OCI-LY7 (cell line): ENCODE results near the gene FAM174B. TPM values are rescaled to one million over a fixed set of nuclear protein-coding genes. Genes with fewer than 3 reads are reported as not detected.

Source experiments
- BruUV-seq: library from RNA; stranded (reverse); fragments of 400-500 nt; replicated peaks from 2 replicates; lab custom pipeline; 2021; lab: Mats Ljungman, UMichigan
- CTCF ChIA-PET: fragments of 300-600 bp; sonication (Branson Sonifier 250); formaldehyde crosslinking; loops from one replicate; lab custom pipeline; 2022; ENCODE audit warnings: antibody characterized with exemption; ENCODE audit not compliant: unreplicated experiment; lab: Charles Lee
- POLR2A ChIA-PET: fragments of 300-600 bp; sonication (Branson Sonifier 250); formaldehyde crosslinking; loops from one replicate; lab custom pipeline; 2022; ENCODE audit warnings: antibody characterized with exemption; lab: Charles Lee
- DNase-seq: peaks from one replicate; pipeline ENCODE4 v3.0.0-alpha.2; 2015; ENCODE audit warnings: low spot score
- H2AFZ ChIP-seq: fragments of 200-600 bp; sonication (generic), shearing (Covaris generic); 2 replicates; pipeline ENCODE4 v1.6.1; 2014; ENCODE audit warnings: mild to moderate bottlenecking, antibody characterized with exemption, low read length, moderate library complexity
- H3K27ac ChIP-seq: fragments of 200-600 bp; sonication (generic); 2 replicates; pipeline ENCODE4 v1.5.1; 2014; ENCODE audit warnings: mixed run types, low read depth, mild to moderate bottlenecking, moderate library complexity, low read length, inconsistent platforms; ENCODE audit not compliant: poor library complexity, severe bottlenecking
- H3K36me3 ChIP-seq: fragments of 200-600 bp; sonication (generic); 2 replicates; pipeline ENCODE4 v1.6.1; 2014; ENCODE audit warnings: mild to moderate bottlenecking, antibody characterized with exemption, low read length, moderate library complexity, mixed read lengths; ENCODE audit not compliant: insufficient read depth
- H3K4me1 ChIP-seq: fragments of 200-600 bp; sonication (generic); 2 replicates; pipeline ENCODE4 v1.5.1; 2014; ENCODE audit warnings: mild to moderate bottlenecking, low read length; ENCODE audit not compliant: insufficient read depth, poor library complexity, severe bottlenecking
- H3K4me2 ChIP-seq: fragments of 200-600 bp; sonication (generic); 2 replicates; pipeline ENCODE4 v1.6.1; 2014; ENCODE audit warnings: mild to moderate bottlenecking, low read length
- H3K4me3 ChIP-seq: fragments of 200-600 bp; sonication (generic); 2 replicates; pipeline ENCODE4 v1.5.1; 2014; ENCODE audit warnings: mild to moderate bottlenecking, low read depth, low read length; ENCODE audit not compliant: poor library complexity, severe bottlenecking
- H3K79me2 ChIP-seq: fragments of 200-600 bp; sonication (generic); 2 replicates; pipeline ENCODE4 v1.6.1; 2016; ENCODE audit warnings: low read depth, mild to moderate bottlenecking, low read length, moderate library complexity, mixed read lengths; ENCODE audit not compliant: insufficient read depth
- H3K9me2 ChIP-seq: fragments of 200-600 bp; sonication (generic); 2 replicates; pipeline ENCODE4 v1.6.1; 2016; ENCODE audit warnings: mild to moderate bottlenecking, low read length, mixed read lengths; ENCODE audit not compliant: insufficient read depth
- H3K9me3 ChIP-seq: fragments of 200-600 bp; sonication (generic); 2 replicates; pipeline ENCODE4 v1.6.1; 2014; ENCODE audit warnings: mild to moderate bottlenecking, mixed run types, low read length, mixed read lengths
- H4K20me1 ChIP-seq: fragments of 200-600 bp; sonication (generic); 2 replicates; pipeline ENCODE4 v1.6.1; 2014; ENCODE audit warnings: mild to moderate bottlenecking, antibody characterized with exemption, low read length, moderate library complexity, mixed read lengths; ENCODE audit not compliant: insufficient read depth
- EZH2phosphoT487 ChIP-seq: fragments of 200-600 bp; sonication (generic); IDR thresholded peaks from 2 replicates; pipeline ENCODE4 v1.6.1; 2018; ENCODE audit warnings: low read depth, borderline replicate concordance, mild to moderate bottlenecking, mixed run types, antibody characterized with exemption, low read length, moderate library complexity, mixed read lengths
- intact Hi-C: fragments of 100-400 bp; cut with micrococcal nuclease; formaldehyde crosslinking; loops from one replicate; pipeline ENCODE4 v1.10.0; 2022; ENCODE audit not compliant: unreplicated experiment
- total RNA-seq, 2 experiments: library from RNA; depleted of rRNA in 1 of 2; stranded (reverse); fragments of >200 nt in 1 of 2; shearing (Covaris generic) in 1 of 2; gene quantifications; 2 replicates each; pipeline ENCODE4 v1.2.3, GENCODE V29; 2014 to 2022
- TF ChIP-seq, protein P1 (sequence below): fragments of 200-600 bp; sonication (generic); conservative IDR thresholded peaks from 2 replicates; pipeline ENCODE4 v1.5.1; 2014; ENCODE audit warnings: mild to moderate bottlenecking, antibody characterized with exemption, low read length, moderate library complexity, mixed read lengths

FAM174B gene
- total RNA-seq, 2 experiments from 2014 or later, result 1.3 to 24.4 TPM

DNA sequence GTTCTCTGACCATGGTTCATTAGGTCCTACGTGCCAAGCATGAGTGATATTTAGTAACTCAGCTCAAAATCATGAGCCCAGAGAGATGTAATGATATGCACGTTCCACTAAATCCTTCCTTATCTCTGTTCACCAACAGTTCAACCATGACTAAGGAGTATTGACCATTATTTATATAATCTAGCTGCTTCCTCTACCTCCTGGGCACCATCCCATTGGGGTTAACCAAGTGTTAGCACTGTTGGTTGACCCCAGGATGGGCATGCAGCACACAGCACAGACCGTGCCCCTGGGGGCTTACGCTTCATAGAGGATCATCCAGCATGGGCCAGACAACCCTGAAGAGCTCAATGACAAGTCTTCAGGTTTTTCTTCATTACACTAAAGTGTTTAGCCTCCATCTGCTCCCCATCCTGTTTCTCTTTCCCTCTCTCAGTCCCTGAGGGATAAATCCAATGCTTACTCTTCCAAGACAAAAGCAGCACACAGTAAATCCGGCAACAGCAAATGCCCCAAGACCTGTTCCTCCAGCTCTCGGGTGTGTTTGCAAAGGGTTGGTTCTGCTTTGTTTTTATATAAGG, 10.4 kb downstream of the FAM174B start:
- POLR2A ChIA-PET, result no interaction called here

DNA sequence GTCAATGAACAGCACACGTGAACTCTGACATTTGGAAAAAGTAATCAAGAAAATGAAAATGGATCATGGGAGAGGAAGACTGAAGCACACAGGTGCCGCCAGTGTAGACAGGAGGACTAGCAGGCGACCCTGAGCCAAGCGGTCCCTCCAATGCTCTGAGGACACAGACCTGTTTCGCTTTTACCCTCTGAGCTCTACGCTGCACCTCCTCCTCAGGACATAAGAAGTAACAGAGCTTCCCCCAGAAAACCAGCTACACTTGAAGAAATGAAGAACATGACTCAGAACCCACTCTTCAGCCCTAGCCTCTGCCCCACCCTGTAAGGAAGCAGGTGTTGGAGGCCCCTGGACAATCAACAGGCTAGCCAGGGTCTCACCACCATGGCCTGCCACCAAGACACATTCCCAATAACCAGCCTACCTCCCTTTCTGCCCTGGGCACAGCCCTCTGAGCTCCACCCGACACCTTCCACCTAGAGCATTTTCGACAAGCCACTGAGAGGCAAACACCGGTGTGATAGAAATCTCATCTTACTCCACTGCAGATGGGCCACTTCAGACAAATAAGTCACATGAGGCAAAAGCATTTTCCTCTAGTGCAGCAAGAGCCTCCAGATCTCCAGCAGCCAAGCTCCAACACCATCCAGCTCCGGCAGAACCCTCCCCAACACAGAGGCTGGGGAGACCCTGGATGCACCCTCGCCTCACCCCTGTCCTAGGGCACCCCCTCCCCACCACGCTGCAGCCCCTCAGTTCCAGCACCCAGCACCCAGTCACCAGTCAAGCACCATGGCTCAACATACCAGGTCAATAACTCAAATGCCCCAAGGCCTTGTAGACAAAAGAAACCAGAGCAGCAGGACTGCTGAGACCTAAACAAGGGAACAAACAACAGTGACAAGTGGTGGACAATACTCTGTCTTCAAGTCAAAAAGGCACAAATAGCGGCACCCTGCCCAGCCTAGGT, 11.4 kb downstream of the FAM174B start:
- no peak for TF ChIP-seq EZH2phosphoT487
- intact Hi-C loops, result no loop called here
- Histone ChIP-seq H3K4me1 (no peaks in the 10 kb centered on the region), H3K9me2 (no peaks in the 10 kb centered on the region), H3K9me3 (no peaks in the 10 kb centered on the region), H3K36me3 (no peaks in the 10 kb centered on the region), H2AFZ (no peak overlapping the region), H3K27ac (no peak overlapping the region), H3K4me2 (no peak overlapping the region), H4K20me1 (no peaks in the 10 kb centered on the region), H3K79me2 (no peaks in the 10 kb centered on the region), H3K4me3 (no peak overlapping the region)
- no peak for DNase-seq
- BruUV-seq, result no TSS peak
- ChIA-PET POLR2A (no interaction called here), CTCF (no interaction called here)

More for the DNA sequence above, 10.4 kb downstream of the FAM174B start:
- Histone ChIP-seq H2AFZ (no peak overlapping the region), H3K9me3 (no peaks in the 10 kb centered on the region), H3K4me3 (no peak overlapping the region), H3K4me2 (no peak overlapping the region), H3K36me3 (no peaks in the 10 kb centered on the region), H3K4me1 (no peaks in the 10 kb centered on the region), H4K20me1 (no peaks in the 10 kb centered on the region), H3K9me2 (no peaks in the 10 kb centered on the region), H3K27ac (no peak overlapping the region), H3K79me2 (no peaks in the 10 kb centered on the region)
- no TSS peak for BruUV-seq
- CTCF ChIA-PET, result no interaction called here
- DNase-seq, result no peak
- TF ChIP-seq, protein P1, sequence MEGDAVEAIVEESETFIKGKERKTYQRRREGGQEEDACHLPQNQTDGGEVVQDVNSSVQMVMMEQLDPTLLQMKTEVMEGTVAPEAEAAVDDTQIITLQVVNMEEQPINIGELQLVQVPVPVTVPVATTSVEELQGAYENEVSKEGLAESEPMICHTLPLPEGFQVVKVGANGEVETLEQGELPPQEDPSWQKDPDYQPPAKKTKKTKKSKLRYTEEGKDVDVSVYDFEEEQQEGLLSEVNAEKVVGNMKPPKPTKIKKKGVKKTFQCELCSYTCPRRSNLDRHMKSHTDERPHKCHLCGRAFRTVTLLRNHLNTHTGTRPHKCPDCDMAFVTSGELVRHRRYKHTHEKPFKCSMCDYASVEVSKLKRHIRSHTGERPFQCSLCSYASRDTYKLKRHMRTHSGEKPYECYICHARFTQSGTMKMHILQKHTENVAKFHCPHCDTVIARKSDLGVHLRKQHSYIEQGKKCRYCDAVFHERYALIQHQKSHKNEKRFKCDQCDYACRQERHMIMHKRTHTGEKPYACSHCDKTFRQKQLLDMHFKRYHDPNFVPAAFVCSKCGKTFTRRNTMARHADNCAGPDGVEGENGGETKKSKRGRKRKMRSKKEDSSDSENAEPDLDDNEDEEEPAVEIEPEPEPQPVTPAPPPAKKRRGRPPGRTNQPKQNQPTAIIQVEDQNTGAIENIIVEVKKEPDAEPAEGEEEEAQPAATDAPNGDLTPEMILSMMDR, result no peak
- no peak for TF ChIP-seq EZH2phosphoT487
- intact Hi-C loops, result no loop called here

DNA sequence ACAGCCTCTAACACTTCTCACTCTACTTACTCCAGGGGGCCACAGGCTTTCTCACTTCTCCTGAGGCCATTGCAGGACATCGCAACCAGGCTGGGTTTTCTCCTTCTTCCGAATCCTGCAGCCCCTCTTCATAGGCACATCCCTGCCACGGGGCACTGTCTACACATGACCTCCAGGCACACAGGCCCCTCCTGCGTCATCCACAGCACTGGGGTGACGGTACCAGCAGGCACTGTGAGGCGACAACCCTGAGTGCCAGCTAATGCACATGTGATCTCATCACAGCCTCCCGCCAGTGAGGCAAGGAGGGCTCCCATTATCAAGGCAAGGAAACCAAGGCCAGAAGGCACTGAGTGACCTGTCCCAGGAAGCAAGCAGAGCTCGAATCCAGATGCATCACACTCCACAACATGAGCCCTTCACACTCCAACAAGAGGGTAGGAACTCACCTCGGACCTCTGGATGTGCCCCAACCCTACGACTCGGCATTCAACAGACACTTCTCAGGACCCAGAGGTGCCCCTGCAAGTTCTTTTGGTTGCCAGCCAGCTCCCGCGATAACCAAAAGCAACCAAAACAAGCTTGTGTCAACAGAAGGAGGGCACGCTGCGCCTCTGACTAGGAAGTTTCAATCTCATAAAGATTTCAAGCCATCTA, 16.7 kb downstream of the FAM174B start:
- no peaks in the 10 kb centered on the region for H3K79me2 ChIP-seq
- POLR2A ChIA-PET, result no interaction called here

More for the DNA sequence above, 16.7 kb downstream of the FAM174B start:
- no peaks in the 10 kb centered on the region for H3K9me2 ChIP-seq
- H4K20me1 ChIP-seq, result no peaks in the 10 kb centered on the region
- BruUV-seq, result no TSS peak
- no peak overlapping the region for H3K27ac ChIP-seq
- TF ChIP-seq, protein P1, result no peak
- no peak for TF ChIP-seq EZH2phosphoT487
- intact Hi-C loops, result no loop called here
- H2AFZ ChIP-seq, result no peak overlapping the region
- no peak overlapping the region for H3K4me2 ChIP-seq
- H3K4me1 ChIP-seq, result no peaks in the 10 kb centered on the region
- no peaks in the 10 kb centered on the region for H3K9me3 ChIP-seq
- no peaks in the 10 kb centered on the region for H3K36me3 ChIP-seq
- CTCF ChIA-PET, result no interaction called here
- no peak for DNase-seq
- H3K4me3 ChIP-seq, result no peak overlapping the region
